Measurements from ENCODE around the gene DUOX2.
"Not testable (repeated sequence)": the region's sequence is repeated elsewhere in the genome, so short reads cannot be mapped to it uniquely, and the experiment has no call there.

Gene DUOX2

DNA sequence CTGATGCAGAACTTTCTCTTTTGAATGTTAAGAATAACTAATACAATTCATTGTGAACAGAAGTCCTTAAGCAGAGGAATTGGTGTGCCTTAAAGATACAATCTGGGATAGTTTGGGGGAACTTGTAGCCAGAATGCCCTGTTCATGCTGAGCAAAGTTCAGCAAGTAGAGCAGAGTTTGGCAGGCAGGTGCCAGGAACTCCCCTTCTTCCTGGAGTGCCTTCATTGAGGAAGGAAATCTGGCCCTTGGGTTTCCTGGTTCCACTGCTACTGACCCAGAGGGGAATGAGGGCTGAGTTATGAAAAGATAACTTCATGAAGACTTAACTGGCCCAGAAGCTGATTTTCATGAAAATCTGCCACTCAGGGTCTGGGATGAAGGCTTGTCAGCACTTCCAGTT lies 40.4 kb downstream of the DUOX2 start:
- H4K20me1 ChIP-seq (ENCODE audit: control insufficient read depth, insufficient read depth, low read depth, low read length); H3K4me3 ChIP-seq (ENCODE audit: low read length); H3K79me2 ChIP-seq (ENCODE audit: control insufficient read depth, low read length); H3K27me3 ChIP-seq (ENCODE audit: control insufficient read depth, low read length); H3K9me2 ChIP-seq (replicated peaks; ENCODE audit: control insufficient read depth, low read length); H3K9me3 ChIP-seq (ENCODE audit: control insufficient read depth, insufficient read depth, low read length); H3K36me3 ChIP-seq (ENCODE audit: control insufficient read depth, low read length); H3F3A ChIP-seq (ENCODE audit: control insufficient read depth, insufficient read depth); H3K4me2 ChIP-seq (ENCODE audit: low read length); H3K27ac ChIP-seq (ENCODE audit: low read depth, low read length); H3K4me1 ChIP-seq (ENCODE audit: control insufficient read depth, low read length): not testable (repeated sequence)

DNA sequence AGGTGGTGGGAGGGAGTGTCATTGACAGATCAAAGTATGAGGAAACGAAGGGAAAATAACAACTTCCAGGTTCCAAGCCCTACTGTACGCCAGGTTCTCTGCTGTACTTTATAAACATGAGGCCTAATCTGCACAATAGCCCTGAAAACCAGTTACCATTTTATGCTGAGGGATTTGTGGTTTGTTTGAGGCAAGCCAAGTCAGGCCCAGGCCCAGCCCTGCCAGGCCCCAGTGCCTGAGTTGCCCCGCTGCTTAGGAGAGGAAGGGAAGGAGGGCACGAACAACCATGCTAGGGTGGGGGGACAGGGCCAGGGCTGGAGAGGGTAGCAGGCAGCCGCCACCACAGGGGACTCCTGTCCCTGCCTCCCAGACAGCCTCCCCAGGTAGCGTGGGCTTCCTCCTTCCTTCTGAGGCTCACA lies 44.0 kb downstream of the DUOX2 start:
- not testable (repeated sequence) for H3K4me1 ChIP-seq (ENCODE audit: control insufficient read depth, low read length); H3K4me2 ChIP-seq (ENCODE audit: low read length); H3K79me2 ChIP-seq (ENCODE audit: control insufficient read depth, low read length); H3F3A ChIP-seq (ENCODE audit: control insufficient read depth, insufficient read depth); H3K27ac ChIP-seq (ENCODE audit: low read depth, low read length); H3K9me3 ChIP-seq (ENCODE audit: control insufficient read depth, insufficient read depth, low read length); H3K9me2 ChIP-seq (replicated peaks; ENCODE audit: control insufficient read depth, low read length); H3K36me3 ChIP-seq (ENCODE audit: control insufficient read depth, low read length); H3K4me3 ChIP-seq (ENCODE audit: low read length); H3K27me3 ChIP-seq (ENCODE audit: control insufficient read depth, low read length); H4K20me1 ChIP-seq (ENCODE audit: control insufficient read depth, insufficient read depth, low read depth, low read length)

DNA sequence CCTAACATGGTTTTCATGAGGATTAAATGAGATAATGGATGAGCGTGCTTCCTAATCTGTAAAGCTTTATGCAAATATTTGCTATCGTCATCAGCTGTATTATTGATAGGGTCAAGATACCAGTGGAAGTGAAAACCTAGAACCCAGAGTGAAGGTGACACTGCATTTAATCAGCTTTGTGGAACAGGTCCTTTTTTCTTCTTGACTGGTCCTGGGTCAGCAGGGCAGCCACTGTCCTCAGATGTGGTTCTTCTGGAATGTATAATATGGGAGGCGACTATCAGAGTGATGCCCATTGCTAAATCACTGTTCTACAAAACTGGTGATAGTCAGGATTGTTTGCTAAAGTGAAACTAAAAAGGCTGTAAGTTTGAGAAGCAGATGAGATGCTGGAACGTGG lies 49.6 kb downstream of the DUOX2 start:
- Histone ChIP-seq H3K9me2 (replicated peaks; ENCODE audit: control insufficient read depth, low read length) (no peaks in the 10 kb centered on the region), H3K4me2 (ENCODE audit: low read length) (no peak overlapping the region), H3K9me3 (ENCODE audit: control insufficient read depth, insufficient read depth, low read length) (no peaks in the 10 kb centered on the region), H3K79me2 (ENCODE audit: control insufficient read depth, low read length) (no peaks in the 10 kb centered on the region), H4K20me1 (ENCODE audit: control insufficient read depth, insufficient read depth, low read depth, low read length) (no peaks in the 10 kb centered on the region), H3K4me1 (ENCODE audit: control insufficient read depth, low read length) (no peaks in the 10 kb centered on the region), H3K36me3 (ENCODE audit: control insufficient read depth, low read length) (no peaks in the 10 kb centered on the region), H3K4me3 (ENCODE audit: low read length) (no peak overlapping the region), H3K27ac (ENCODE audit: low read depth, low read length) (no peak overlapping the region), H3F3A (ENCODE audit: control insufficient read depth, insufficient read depth) (no peaks in the 10 kb centered on the region), H3K27me3 (ENCODE audit: control insufficient read depth, low read length) (no peaks in the 10 kb centered on the region)
- TF ChIP-seq, protein P1, sequence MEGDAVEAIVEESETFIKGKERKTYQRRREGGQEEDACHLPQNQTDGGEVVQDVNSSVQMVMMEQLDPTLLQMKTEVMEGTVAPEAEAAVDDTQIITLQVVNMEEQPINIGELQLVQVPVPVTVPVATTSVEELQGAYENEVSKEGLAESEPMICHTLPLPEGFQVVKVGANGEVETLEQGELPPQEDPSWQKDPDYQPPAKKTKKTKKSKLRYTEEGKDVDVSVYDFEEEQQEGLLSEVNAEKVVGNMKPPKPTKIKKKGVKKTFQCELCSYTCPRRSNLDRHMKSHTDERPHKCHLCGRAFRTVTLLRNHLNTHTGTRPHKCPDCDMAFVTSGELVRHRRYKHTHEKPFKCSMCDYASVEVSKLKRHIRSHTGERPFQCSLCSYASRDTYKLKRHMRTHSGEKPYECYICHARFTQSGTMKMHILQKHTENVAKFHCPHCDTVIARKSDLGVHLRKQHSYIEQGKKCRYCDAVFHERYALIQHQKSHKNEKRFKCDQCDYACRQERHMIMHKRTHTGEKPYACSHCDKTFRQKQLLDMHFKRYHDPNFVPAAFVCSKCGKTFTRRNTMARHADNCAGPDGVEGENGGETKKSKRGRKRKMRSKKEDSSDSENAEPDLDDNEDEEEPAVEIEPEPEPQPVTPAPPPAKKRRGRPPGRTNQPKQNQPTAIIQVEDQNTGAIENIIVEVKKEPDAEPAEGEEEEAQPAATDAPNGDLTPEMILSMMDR (IDR thresholded peaks at IDR 0.05; ENCODE audit: low read depth, low read length, poor library complexity, severe bottlenecking) = no peak
- no peak for TF ChIP-seq EZH2phosphoT487 (IDR thresholded peaks at IDR 0.05; ENCODE audit: borderline replicate concordance, low read length)

DNA sequence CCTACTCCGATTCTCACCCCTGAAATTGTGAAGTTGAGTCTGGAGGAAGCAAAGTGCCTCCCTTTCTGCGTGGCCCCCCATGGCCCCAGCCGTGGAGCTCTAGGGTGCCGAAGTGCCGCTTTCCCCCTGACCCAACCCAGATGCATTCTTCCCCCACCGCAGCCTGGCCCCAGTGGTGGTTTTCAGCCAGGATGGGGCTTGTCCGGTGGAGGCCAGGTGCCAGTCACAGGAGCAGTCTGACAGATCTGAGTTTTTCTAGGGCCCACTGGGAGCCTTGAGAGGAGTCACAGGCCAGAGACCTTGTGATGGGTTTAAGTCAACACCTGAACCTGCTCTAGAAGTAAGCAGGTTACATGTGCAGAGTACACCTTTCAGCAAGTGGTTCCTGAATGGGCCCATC lies 51.7 kb downstream of the DUOX2 start:
- H3K4me1 ChIP-seq (ENCODE audit: control insufficient read depth, low read length); H3K4me2 ChIP-seq (ENCODE audit: low read length); H4K20me1 ChIP-seq (ENCODE audit: control insufficient read depth, insufficient read depth, low read depth, low read length); H3K79me2 ChIP-seq (ENCODE audit: control insufficient read depth, low read length); H3F3A ChIP-seq (ENCODE audit: control insufficient read depth, insufficient read depth); H3K9me2 ChIP-seq (replicated peaks; ENCODE audit: control insufficient read depth, low read length); H3K9me3 ChIP-seq (ENCODE audit: control insufficient read depth, insufficient read depth, low read length); H3K4me3 ChIP-seq (ENCODE audit: low read length); H3K27ac ChIP-seq (ENCODE audit: low read depth, low read length); H3K36me3 ChIP-seq (ENCODE audit: control insufficient read depth, low read length); H3K27me3 ChIP-seq (ENCODE audit: control insufficient read depth, low read length): not testable (repeated sequence)

DNA sequence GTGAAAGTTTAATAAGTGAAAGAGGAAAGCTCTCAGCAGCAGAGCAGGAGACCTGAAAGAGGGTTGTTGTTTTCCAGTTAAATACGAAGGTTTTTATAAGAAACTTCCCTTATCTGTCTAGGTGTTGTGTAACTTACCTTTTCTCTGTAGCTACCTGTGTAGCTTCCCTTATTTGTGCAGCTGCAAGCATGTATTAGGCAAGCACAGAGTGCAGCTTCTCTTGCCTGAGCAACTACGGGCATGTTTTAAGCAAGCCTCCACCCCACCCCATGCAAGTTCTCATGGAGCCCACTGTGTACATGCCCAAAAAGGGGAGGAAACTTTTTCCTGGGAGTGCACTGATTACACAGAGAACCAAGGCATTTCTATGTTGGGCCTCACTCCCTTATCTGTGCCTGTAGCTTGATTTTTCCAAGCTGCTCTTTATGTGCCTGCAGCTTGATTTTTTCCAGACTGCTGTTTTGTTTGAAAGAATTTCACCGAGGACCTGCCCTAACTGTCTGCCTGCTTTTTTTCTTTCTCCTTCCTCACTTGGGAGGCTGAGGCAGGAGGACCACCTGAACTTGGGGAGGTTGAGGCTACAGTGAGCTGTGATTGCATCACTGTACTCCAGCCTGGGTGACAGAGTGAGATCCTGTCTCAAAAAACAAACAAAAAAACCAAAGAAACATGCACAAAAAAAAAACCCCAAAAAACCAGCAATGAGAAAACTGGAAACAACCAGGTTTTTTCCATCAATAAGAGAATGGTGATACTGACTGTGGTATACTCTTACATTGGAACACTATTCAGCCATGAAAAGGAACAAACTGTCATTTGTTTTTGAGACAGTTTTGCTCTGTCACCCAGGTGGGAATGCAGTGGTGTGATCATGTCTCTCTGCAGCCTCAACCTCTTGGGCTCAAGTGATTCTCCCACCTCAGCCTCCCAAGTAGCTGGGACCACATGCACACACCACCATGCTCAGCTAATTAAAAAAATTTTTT lies 55.0 kb downstream of the DUOX2 start:
- not testable (repeated sequence) for H3K9me2 ChIP-seq (replicated peaks; ENCODE audit: control insufficient read depth, low read length); H3K27ac ChIP-seq (ENCODE audit: low read depth, low read length); H3K4me3 ChIP-seq (ENCODE audit: low read length); H3K79me2 ChIP-seq (ENCODE audit: control insufficient read depth, low read length); H3K4me2 ChIP-seq (ENCODE audit: low read length); H4K20me1 ChIP-seq (ENCODE audit: control insufficient read depth, insufficient read depth, low read depth, low read length); H3K4me1 ChIP-seq (ENCODE audit: control insufficient read depth, low read length); H3K27me3 ChIP-seq (ENCODE audit: control insufficient read depth, low read length); H3K36me3 ChIP-seq (ENCODE audit: control insufficient read depth, low read length); H3K9me3 ChIP-seq (ENCODE audit: control insufficient read depth, insufficient read depth, low read length); H3F3A ChIP-seq (ENCODE audit: control insufficient read depth, insufficient read depth)

DNA sequence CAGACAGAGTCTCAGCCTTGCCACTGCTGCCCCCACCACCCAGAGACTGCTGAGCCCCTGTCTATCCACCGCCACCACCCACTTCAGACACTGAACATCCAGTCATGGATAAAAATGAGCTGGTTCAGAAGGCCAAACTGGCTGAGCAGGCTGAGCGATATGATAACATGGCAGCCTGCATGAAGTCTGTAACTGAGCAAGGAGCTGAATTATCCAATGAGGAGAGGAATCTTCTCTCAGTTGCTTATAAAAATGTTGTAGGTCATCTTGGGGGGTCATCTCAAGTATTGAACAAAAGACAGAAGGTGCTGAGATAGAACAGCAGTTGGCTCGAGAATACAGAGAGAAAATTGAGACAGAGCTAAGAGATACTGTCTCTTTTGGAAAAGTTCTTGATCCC lies 61.3 kb downstream of the DUOX2 start:
- H3K9me3 ChIP-seq (ENCODE audit: control insufficient read depth, insufficient read depth, low read length); H3K4me2 ChIP-seq (ENCODE audit: low read length); H3K27me3 ChIP-seq (ENCODE audit: control insufficient read depth, low read length); H3K4me3 ChIP-seq (ENCODE audit: low read length); H3K79me2 ChIP-seq (ENCODE audit: control insufficient read depth, low read length); H3F3A ChIP-seq (ENCODE audit: control insufficient read depth, insufficient read depth); H3K9me2 ChIP-seq (replicated peaks; ENCODE audit: control insufficient read depth, low read length); H3K36me3 ChIP-seq (ENCODE audit: control insufficient read depth, low read length); H4K20me1 ChIP-seq (ENCODE audit: control insufficient read depth, insufficient read depth, low read depth, low read length); H3K4me1 ChIP-seq (ENCODE audit: control insufficient read depth, low read length); H3K27ac ChIP-seq (ENCODE audit: low read depth, low read length): not testable (repeated sequence)
